ENCODE data around the gene GUCY1B1. TPM values are rescaled to one million over a fixed set of nuclear protein-coding genes. Genes with fewer than 3 reads are reported as not detected.

Gene GUCY1B1
- total RNA-seq, 1 donor from 2014 or later: 8.3 TPM

DNA sequence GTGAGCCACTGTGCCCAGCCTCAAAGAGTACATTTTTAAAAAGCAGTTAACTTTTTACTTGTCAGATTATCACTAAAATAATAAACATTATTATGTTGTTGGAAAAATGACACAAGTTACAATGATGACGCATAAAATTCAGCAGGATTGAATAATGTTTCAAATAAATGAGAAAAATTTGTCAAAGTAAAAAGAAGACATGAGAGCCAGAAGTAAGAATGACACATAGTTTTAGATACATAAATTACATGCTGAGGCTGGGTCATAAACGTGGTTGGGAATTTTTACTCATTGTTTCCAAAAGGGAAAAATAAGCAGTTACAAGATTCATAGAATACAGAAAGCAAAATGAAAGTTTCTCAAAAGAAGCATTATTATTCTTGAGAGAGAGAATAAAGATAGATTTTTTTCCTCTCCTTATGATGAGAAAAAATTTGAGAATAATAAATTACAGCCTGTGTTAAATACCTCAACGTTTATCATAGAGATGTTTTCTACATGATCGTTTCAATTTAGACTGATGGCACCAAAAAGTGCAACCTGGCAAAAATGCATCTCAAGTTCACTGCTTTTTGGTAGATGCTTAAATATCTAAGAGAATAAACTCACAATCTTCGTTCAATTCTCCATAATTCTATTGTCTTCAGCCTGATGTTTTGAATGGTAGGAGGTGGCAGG, 40.4 kb downstream of the GUCY1B1 start:
- DNase-seq (ENCODE audit: low read depth): no peak

DNA sequence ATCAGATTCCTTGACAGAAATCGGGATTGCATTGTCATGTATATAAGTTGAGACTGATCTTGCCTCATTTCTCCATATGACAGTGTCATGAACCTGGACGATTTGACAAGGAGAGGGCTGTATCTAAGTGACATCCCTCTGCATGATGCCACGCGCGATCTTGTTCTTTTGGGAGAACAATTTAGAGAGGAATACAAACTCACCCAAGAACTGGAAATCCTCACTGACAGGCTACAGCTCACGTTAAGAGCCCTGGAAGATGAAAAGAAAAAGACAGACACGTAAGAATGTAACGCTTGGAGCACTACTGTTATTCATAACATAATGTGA, 40.9 kb downstream of the GUCY1B1 start:
- no peak for DNase-seq (ENCODE audit: low read depth)

DNA sequence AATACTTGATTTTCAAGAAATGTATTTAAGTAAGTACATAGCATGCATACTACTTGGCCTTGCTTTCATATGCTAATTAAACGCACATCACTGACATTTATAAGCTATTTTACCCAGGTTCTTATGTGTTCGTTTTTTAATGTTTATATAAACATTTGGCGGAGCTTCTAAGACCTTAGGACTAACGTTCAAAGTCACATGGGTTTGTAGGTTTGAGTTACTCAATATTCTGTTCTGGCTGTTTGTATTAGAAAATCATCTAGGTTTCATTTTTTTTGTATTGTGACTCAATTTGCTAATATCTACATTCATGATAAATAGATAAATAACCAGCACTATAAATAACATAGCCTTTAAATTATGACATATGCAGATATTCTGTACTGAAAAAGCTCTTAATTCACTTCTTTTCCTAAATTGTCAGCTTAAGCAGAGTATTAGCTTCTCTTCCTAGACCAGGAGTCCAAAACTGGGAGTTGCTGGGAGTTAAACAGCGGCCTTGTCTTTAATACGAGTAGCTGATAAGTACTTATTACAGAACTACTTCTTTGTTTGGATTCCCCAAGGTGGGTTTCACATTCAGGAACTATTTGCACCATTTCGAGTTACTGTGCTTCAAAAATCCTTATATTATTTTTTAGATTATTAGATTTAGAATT, 42.0 kb downstream of the GUCY1B1 start:
- no peak for DNase-seq (ENCODE audit: low read depth)

DNA sequence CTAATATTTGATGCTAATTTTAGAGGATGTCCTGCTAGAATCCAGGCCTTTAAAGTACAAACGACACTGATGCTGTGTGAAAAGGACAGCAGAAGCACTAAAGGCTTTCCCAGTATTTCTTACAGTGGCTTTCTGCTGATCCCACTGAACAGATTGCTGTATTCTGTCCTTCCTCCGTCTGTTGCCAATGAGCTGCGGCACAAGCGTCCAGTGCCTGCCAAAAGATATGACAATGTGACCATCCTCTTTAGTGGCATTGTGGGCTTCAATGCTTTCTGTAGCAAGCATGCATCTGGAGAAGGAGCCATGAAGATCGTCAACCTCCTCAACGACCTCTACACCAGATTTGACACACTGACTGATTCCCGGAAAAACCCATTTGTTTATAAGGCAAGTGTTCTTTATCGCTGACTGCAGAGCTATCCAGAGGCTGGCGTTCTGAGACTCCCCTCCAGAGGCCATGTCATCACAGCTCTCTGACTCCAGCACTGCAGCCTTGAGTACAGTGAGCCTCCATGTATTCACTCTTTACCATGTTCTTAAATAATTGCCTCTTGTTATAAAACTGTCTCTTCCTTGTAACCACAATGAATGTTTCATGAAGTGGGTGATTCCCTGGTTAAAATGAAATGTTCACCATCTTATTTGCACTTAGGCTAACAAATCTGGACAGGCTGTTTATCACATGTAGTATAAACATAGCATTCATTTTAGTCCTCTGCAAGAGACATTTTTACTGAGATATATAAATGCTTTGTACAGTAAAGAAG, 43.6 kb downstream of the GUCY1B1 start:
- DNase-seq (ENCODE audit: low read depth): no peak

DNA sequence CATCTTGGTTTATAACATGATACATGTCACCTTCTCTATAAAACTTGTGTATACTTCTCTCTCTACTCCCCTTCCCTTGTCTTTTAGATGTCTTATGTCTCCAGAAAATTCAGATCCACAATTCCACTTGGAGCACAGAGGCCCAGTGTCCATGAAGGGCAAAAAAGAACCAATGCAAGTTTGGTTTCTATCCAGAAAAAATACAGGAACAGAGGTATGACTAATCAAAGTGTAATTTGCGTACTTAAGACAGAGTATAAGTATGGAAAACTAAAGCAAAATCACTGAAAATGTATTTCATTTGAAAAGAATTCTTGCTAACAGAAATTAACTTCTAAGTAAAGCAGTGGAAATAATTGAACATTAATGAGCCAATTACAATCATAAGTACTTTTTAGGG, 46.2 kb downstream of the GUCY1B1 start:
- DNase-seq (ENCODE audit: low read depth): peak; percentile 41

DNA sequence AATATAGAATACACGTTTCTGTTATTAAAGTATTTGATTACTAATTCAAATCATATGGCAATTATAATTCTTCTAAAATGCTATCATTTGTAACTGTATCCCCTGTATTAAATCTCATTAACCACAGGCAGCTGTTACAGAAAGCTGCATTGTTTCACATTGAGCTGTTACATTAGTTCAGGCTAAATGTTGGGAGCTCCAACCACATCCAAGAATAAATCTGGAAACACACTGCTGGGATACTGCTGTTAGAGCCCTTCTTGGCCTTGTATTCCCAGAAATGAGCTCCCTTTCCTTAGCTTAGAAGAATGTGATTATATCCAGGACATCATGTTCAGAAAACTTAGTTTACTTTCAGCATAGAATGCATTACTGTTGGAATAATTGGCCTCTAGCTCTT, 48.2 kb downstream of the GUCY1B1 start:
- peak; percentile 96 for DNase-seq (ENCODE audit: low read depth)

DNA sequence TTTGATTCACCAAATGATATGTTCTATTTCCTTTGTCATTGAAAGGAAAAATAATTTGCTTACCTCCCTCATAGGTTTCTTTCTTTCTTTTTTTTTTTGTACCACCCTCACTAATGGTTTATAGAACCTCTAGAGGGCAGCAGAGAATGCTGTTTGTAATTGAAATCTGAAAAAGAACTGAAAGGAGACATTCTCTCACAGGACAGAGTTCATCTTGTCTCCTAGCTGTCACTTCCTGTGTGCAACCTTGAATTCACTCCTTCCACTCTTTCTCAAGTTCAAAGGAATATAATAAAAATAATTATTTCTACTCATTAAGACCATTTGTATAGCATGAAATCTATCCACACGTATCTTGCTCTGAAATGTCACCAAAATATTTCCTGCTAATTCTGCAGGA, 51.0 kb downstream of the GUCY1B1 start:
- peak; percentile 92 for DNase-seq (ENCODE audit: low read depth)

DNA sequence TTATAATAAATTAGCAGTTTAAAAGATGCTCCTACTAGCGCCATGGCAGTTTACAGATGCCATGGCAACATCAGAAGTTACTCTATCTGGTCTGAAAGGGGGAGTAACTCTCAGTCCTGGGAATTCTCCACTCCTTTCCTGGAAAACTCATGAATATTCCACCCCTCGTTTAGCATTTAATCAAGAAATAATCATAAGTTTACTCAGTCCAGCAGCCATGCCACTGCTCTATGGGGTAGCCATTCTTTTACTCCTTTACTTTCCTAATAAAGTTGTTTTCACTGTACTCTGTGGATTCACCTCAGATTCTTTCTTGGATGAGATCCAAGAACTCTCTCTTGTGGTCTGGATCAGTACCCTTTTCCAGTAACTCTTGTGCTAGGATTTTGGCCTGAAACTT, 52.3 kb downstream of the GUCY1B1 start:
- DNase-seq (ENCODE audit: low read depth): no peak

DNA sequence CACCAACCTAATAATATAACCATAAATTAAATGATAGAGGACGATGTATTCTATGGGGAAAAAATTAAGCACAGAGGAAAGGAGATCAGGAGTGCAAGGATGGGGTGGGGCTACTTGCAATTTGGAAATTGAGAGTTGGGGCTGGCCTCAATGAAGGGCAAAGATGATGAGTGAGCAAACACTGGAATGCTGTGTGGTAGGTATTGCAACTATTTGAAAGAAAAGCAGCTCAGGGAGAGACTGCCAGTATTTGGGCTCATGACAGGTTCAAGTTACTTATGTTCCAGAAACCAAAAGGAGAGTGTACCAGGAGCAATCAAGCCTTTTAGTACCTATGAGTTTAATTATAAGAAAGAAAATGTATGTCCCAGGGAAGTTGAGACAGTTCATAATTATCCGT, 59.8 kb downstream of the GUCY1B1 start:
- DNase-seq (ENCODE audit: low read depth): no peak

DNA sequence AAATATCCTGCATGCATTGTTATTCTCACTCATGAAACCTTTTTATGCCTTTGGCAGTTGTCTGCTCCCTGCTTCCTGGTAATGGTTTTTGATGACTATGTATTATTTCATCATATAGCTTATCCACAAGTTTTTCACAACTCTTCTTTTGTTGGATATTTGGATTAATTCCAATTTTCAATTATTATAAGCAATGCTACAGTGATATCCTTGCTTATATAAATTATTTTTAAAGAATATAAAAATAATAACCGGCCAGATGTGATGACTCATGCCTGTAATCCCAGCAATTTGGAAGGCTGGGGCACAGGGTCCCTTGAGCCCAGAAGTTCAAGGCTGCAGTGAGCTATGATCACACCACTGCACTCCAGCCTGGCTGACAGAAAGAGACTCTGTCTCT, 60.2 kb downstream of the GUCY1B1 start:
- DNase-seq (ENCODE audit: low read depth): peak; percentile 40

DNA sequence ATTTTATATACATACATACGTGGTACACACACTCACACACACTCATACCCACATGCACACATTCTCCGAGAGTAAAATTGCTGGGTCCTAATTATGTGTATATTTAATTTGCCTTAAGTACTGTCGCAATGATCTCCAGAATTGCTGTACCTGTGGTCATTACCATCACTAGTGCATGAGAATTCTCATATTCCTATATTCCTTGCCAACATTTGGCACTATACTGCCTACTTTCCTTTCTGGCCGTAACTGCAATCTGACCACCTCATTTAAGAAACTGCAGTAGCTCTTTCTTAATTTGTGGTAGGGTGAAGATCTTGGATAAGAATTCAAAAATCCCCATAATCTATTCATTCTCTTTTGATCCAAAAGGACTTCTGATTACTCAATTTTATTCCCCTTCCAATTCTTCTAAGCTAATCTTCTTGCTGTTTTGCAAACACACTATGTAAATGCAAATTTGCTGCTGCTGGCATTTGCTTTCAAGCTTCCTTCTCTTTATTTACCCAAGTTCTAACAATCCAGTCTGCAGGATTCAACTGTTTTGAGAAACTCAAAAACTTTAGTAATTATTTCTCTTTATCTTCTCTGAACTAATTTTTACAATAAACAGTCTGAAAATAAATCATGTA, 62.2 kb downstream of the GUCY1B1 start:
- no peak for DNase-seq (ENCODE audit: low read depth)

DNA sequence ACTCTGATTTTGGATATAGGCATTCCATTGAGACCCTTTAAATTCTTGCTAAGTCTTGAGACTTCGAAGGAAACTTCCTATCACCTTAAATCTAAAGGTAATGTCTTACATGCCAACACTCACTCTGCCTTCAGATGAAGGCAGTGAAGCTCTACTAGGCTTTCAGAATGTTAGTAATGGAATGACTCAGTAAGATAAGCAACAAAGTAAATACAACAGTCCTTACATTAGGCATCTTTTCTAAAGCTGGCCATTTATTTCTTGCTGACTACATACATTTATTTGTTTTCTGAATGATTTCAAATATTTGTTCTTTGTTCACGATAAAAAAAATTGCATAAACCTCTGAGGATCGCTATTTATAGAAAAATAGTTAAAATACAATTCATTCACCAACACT, 63.8 kb downstream of the GUCY1B1 start:
- DNase-seq (ENCODE audit: low read depth): no peak

DNA sequence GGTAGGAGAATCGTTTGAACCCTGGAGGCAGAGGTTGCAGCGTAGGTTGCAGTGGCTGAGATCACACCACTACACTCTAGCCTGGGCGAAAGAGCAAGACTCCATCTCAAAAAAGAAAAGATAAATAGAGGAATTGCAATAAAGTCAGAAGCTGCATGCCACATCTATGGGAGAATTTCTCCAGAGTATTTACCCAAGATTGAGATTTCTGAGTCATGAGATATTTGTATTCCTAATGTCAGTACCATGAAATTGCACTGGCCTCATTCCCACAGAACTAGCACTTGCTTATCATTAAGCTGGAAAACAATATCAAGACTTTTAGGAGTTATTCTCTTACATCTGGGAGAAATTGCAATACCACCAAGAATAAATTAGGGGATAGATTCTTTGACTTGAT, 69.8 kb downstream of the GUCY1B1 start:
- DNase-seq (ENCODE audit: low read depth): no peak

DNA sequence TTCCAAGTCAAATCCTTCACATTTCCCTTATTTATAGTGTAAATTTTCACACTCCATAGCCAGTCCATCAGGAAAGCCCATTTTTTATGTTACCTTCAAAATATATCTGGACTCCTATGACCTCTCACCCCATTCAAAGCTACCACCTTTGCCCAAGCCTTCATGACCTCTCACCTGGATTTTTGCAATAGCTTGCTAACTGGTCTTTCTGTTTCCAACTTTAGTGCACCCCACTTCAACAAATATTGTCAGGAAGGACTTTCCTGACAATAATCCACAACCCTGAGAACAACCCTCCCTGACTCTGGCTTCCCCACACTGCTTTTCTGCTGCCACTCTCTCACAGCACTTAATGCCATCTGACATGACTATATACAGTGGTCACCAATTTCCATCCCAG, 73.8 kb downstream of the GUCY1B1 start:
- DNase-seq (ENCODE audit: low read depth): no peak

DNA sequence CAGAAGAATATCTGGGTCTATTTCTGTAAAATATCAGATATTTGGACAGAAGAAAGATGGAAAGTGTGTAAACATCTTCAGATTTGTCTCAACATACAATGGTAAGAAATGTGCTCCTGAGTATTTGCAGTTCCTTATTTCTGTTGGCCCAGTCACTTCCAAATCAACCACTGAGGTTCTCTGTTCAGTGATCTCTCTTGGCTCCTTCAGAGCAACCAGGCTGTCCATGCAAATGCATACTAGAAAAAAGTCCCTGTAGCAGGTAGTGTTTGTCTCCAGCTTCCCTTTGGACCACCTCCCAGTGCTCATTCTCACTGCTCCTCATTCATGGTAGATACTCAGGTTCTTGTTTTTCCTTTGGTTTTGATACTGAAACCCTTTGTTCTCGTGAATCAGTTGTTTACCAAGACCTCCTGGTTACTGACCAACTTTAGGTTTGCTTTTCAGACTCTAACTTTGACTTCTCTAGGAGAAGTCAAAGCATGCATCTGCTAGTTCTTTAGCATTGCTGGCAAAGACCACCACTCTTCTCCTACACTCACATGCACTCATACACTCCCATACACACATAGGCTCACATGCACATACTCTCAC, 78.5 kb downstream of the GUCY1B1 start:
- no peak for DNase-seq (ENCODE audit: low read depth)

DNA sequence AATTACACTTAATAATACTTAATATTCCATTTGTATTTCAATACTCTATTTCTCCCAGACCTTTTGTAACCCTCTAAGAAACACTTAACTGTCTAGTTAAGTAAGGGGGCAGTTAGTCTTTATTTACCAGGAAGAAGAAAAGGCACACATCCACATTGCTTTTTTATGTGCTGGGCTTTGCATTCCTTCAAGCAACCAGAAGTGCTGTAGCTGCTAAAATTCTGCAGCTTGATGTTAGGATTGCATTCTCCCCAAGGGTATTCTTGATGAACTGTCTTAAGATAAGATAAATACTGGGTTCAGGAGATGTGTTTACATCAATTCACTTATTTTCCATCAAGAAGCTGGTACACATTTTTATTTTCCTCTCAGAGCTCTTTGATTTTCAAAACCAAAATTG, 83.3 kb downstream of the GUCY1B1 start:
- DNase-seq (ENCODE audit: low read depth): no peak

DNA sequence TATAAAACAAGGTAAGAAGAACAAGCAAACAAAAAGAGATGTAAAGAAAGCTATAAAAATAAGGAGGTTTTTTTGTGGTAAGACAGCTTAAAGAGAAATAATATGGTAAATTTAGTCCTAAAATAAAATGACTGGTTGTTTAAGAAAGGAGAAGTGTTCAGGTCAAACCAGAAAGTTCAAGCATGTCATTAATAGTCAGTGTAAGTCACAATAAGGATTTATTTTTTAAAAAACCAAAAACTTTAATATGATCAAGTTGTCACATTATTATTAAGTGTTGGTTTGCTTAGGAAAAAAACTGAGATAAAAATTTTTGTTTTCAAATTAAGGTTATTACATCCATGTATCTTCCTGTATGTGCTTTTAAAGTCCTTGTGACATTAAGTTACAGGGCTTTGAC, 88.1 kb downstream of the GUCY1B1 start:
- DNase-seq (ENCODE audit: low read depth): no peak

DNA sequence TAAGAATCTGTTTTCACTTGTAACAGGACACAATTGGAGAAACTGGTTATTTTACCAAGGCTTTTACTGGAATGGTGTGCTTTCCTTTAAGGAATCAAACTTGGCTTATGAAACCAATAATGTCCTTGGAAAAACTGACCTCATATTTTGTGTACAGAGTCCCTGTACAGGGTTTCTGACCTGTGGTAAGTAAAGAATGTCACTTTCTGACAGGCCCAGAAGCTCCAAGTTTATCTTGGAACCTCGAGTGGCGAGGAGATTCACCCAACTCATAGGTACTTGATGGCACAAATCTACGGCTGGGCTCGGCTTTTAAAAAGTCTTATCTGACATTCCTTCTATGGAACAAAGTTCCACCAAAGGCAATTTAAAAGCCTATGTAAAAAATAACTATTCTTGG, 90.2 kb downstream of the GUCY1B1 start:
- no peak for DNase-seq (ENCODE audit: low read depth)

DNA sequence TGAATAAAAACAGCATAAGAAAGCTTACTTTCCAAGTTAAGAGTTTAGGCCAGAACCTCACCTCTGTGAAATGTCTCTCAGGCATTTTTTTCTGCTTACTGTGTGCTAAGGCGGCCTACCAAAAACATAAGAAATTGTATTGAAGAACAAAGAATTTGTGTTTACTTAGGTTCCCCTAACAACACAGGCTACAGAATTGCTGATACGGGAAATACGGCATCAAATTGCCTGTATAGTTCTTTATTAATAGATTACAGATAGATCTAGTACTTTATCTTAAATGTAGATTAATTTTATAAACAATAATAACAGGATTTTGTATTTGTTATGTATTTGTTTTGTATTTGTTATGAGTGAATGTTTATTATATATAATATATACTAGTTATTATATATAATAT, 94.4 kb downstream of the GUCY1B1 start:
- no peak for DNase-seq (ENCODE audit: low read depth)

DNA sequence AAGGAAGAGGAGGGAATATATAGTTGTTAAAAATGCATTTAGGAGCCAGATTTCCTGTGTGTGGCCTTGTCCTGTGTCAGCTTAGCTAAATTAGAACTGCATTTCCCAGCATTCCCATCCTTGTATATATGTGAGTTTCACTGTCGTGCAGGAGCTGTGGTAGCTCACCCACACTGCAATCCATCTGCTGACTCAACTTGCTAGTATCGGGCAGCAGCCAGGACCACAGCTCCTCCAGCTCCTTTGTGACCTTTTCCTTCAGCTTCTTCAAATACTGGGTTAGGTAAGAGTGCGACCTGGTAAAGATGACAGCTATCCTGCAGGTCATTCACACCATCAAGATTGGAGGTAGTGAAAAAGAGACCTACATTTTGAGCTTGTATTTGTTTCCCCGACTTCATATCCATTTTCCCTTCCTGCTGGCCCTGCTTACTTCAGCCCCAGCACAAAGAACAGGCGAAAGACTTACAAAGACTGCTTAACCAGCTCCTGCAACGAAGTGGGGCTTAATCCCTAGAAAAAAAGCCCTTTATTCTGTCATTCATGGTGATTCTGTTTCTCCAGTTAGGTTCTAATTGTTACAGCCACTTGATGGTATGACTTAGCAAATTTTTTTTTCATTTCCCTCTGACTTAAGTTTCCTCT, 95.9 kb downstream of the GUCY1B1 start:
- DNase-seq (ENCODE audit: low read depth): peak; percentile 50

DNA sequence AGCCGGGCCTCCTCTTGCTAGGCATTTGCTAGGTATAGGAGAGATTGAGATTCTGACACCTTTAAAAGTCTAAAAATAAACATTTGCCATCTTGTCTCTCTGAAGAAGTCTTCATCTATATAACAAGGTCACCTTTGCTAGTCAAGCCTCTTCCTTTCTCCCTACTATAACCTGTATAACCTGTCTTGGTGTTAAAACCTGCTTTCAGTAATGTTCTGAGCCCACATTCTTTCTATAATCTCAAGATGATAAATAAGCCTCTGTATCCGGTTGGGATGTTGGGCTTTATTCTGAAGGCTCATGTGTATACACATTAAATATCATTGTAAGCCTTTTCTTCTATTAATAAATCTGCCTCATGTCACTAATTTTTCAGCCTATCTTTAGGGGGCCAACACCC, 97.1 kb downstream of the GUCY1B1 start:
- DNase-seq (ENCODE audit: low read depth): no peak
